Heart right ventricle (tissue), 16 donors: ENCODE results near the gene NAP1L1. TPM values are rescaled to one million over a fixed set of nuclear protein-coding genes. Genes with fewer than 3 reads are reported as not detected.
A peak's percentile ranks its signal among the peaks of the same experiment; 100 is the strongest.

Experiments
- ATAC-seq, 8 donors: fragments of 200-7000 bp; cut with Tn5 transposase; one replicate each; pipeline ENCODE4 v1.9.1; 2020; ENCODE audit warnings: mild to moderate bottlenecking in 8 of 8, moderate library complexity in 8 of 8, moderate number of reproducible peaks in 1 of 8
- DNase-seq, 2 donors: peaks; one replicate each; pipeline ENCODE4 v3.0.0-alpha.2; 2020
- H3K27ac ChIP-seq, 10 donors: fragments of 200-600 bp; sonication (generic) in 2 of 10; one replicate each; pipeline versions ENCODE4 v1.5.0 to v1.8.0; 2020 to 2022; ENCODE audit warnings: mild to moderate bottlenecking in 3 of 10
- H3K27me3 ChIP-seq, 7 donors: fragments of 200-600 bp; one replicate each; pipeline ENCODE4 v1.8.0; 2021 to 2022; ENCODE audit warnings: mild to moderate bottlenecking in 2 of 7
- H3K36me3 ChIP-seq, 9 donors: fragments of 200-600 bp; sonication (generic) in 1 of 9; one replicate each; pipeline versions ENCODE4 v1.5.0 to v1.8.0; 2020 to 2022; ENCODE audit warnings: mild to moderate bottlenecking in 2 of 9
- H3K4me1 ChIP-seq, 9 donors: fragments of 200-600 bp; sonication (generic) in 1 of 9; one replicate each; pipeline versions ENCODE4 v1.5.0 to v1.8.0; 2020 to 2022; ENCODE audit warnings: mild to moderate bottlenecking in 4 of 9
- H3K4me3 ChIP-seq, 10 donors: fragments of 200-600 bp; sonication (generic) in 2 of 10; one replicate each; pipeline versions ENCODE4 v1.5.0 to v1.8.0; 2020 to 2022; ENCODE audit warnings: mild to moderate bottlenecking in 7 of 10, moderate library complexity in 2 of 10
- H3K9me3 ChIP-seq, 11 donors: fragments of 200-600 bp in 10 of 11; sonication (generic) in 2 of 11; one replicate each; pipeline versions ENCODE4 v1.5.0 to v1.8.0; 2013 to 2022; ENCODE audit warnings: mild to moderate bottlenecking in 2 of 11, control low read depth in 1 of 11, moderate library complexity in 1 of 11
- CTCF ChIP-seq, 9 donors: fragments of 200-600 bp; sonication (generic) in 2 of 9; IDR thresholded peaks; one replicate each; pipeline versions ENCODE4 v1.5.0 to v1.8.0; 2021 to 2022; ENCODE audit warnings: antibody characterized with exemption in 9 of 9, mild to moderate bottlenecking in 5 of 9, moderate library complexity in 1 of 9
- WGBS, 2 donors: extraction: QIAGEN DNeasy Blood & Tissue Kit; methylation state at CpG; one replicate each; pipeline ENCODE4 v1.1.7; 2013; ENCODE audit warnings: inconsistent platforms in 1 of 2; 5-methylcytosine and 5-hydroxymethylcytosine counted together
- intact Hi-C, 10 donors: fragments of 100-400 bp; cut with DNase I; formaldehyde crosslinking; loops; one replicate each; pipeline versions ENCODE4 v1.11.1 to v1.14.2; 2022
- polyA plus RNA-seq, 2 donors: library from polyadenylated mRNA; stranded (reverse); fragments of 200-250 nt; gene quantifications; one replicate each; pipeline ENCODE4 v1.2.3, GENCODE V29; 2013
- total RNA-seq, 10 donors: library from RNA; stranded (reverse); fragmentation: NEBNext Ultra II Directional in 3 of 10; extraction: Animal tissue kit (Norgen Biotek cat#: 25700) in 3 of 10; gene quantifications; one replicate each; pipeline versions ENCODE4 v1.2.1 to v1.2.4, GENCODE V29; 2021 to 2023
- donor health status: Arrhythmogenic right ventricular cardiomyopathy.
- donor health status: ischemic (EF 13 %, LVEDD 7.1; RV severe dilation, severe dysfunction).
- donor health status: healthy with polysubstance abuse.
- donor health status: DM: no; HTN: yes; CAD: no.
- donor health status: DM: no; HTN: no; CAD: no.
- donor health status: ischemic (EF 25% LVEDD 6.9; RV normal size, moderate dysfunction).
- donor health status: ischemic (EF 25% LVEDD 5.7; RV mildly dilated, moderate dysfunction).
- donor health status: healthy.
- donor health status: DM: yes; HTN: yes; CAD: no.
- donor health status: Ischemic cardiomyopathy.
- donor health status: ischemic (EF 35%, LVEDD 5.7; RV mildly dilated, moderate dysfunction).
- donor health status: nonischemic (EF 11% LVEDD 7.7; RV severe dilation, severe dysfunction).
- donor health status: DM: yes; HTN: yes; CAD: no.
- donor health status: PGD.
- donor health status: ischemic (EF 29% LVEDD 5.4; RV normal size, mild dysfunction).
- donor health status: nonischemic (EF 23%, LVEDD 6.1; RV moderate dilation, normal function).

NAP1L1 gene
- total and polyA plus RNA-seq, 12 donors = 164 to 363 (median 254) TPM

- peak; percentile 96 for DNase-seq
- H3K4me1 ChIP-seq = peaks cover 0 to 48% (median 21%) of the 10 kb centered on the region in 9 donors
- no peaks in the 10 kb centered on the region for H3K9me3 ChIP-seq
- intact Hi-C loops = loop anchor here in 8 of 10 donors (2.0 to 10.0 kb wide), 18 partner anchors 49 to 637 kb away; partner anchors contain the start of genes KRR1 (in 2 of the 8), BBS10 (in 1 of the 8) and GLIPR1L2 (in 1 of the 8)
- peak within 1 kb of the TSS; percentile 63 to 91 (median 80) for H3K4me3 ChIP-seq
- TF ChIP-seq CTCF (IDR thresholded peaks at IDR 0.05) = peak; percentile 26 to 82 (median 64)
- H3K27me3 ChIP-seq = peaks cover 0 to 21% (median 0%) of the 10 kb centered on the region in 7 donors
- peaks cover 0 to 19% (median 0%) of the 10 kb centered on the region in 9 donors for H3K36me3 ChIP-seq
- peak within 1 kb of the TSS; percentile 90 to 99 (median 96) for H3K27ac ChIP-seq
- 0% methylated on average over 67 of the region's 67 CpGs for WGBS, 2 donors
- ATAC-seq = peak; percentile 90 to 97 (median 94)
Observed at GRCh38 chr12:76031414-76032042, 53.0 kb downstream of the NAP1L1 start, which contains the start of gene PHLDA1. Gene PHLDA1 (minus strand): TSS chr12:76031776.

- intact Hi-C loops = loop anchor here in 8 of 10 donors (2.0 to 10.0 kb wide), 18 partner anchors 49 to 636 kb away; partner anchors contain the start of genes KRR1 (in 2 of the 8), BBS10 (in 1 of the 8) and GLIPR1L2 (in 1 of the 8)
- no peak for DNase-seq
- WGBS, 2 donors = 0% methylated on average over 26 of the region's 26 CpGs
Observed at GRCh38 chr12:76031081-76031413, 53.4 kb downstream of the NAP1L1 start.

GRCh38 chr12:76030341-76031080 is 54.0 kb downstream of the NAP1L1 start:
- peak overlapping the region; percentile 63 to 91 (median 80) for H3K4me3 ChIP-seq
- peak; percentile 26 to 34 for DNase-seq
- peak overlapping the region; percentile 90 to 99 (median 96) for H3K27ac ChIP-seq
- peaks cover 0 to 57% (median 21%) of the 10 kb centered on the region in 9 donors for H3K4me1 ChIP-seq
- 1% methylated on average over 40 of the region's 40 CpGs for WGBS, 2 donors
- peak; percentile 1 to 32 (median 11) for ATAC-seq
- H3K9me3 ChIP-seq = no peaks in the 10 kb centered on the region
- intact Hi-C loops = loop anchor here in 8 of 10 donors (1.0 to 10.0 kb wide), 19 partner anchors 48 to 636 kb away; partner anchors contain the start of genes KRR1 (in 2 of the 8), BBS10 (in 1 of the 8) and GLIPR1L2 (in 1 of the 8)
- peaks cover 0 to 21% (median 0%) of the 10 kb centered on the region in 7 donors for H3K27me3 ChIP-seq
- no peak for TF ChIP-seq CTCF (IDR thresholded peaks at IDR 0.05)
- H3K36me3 ChIP-seq = peaks cover 0 to 19% (median 0%) of the 10 kb centered on the region in 9 donors

More at GRCh38 chr12:76031081-76031413, 53.4 kb downstream of the NAP1L1 start:
- peak overlapping the region; percentile 63 to 91 (median 80) for H3K4me3 ChIP-seq
- no peak for TF ChIP-seq CTCF (IDR thresholded peaks at IDR 0.05)
- no peaks in the 10 kb centered on the region for H3K9me3 ChIP-seq
- peaks cover 0 to 53% (median 21%) of the 10 kb centered on the region in 9 donors for H3K4me1 ChIP-seq
- peak in 1 of 8 donors; percentile 6 for ATAC-seq
- peak overlapping the region; percentile 90 to 99 (median 96) for H3K27ac ChIP-seq
- H3K27me3 ChIP-seq = peaks cover 0 to 21% (median 0%) of the 10 kb centered on the region in 7 donors
- H3K36me3 ChIP-seq = peaks cover 0 to 19% (median 0%) of the 10 kb centered on the region in 9 donors

- WGBS, 2 donors = 0 to 1% methylated on average over 22 of the region's 22 CpGs
- no peaks in the 10 kb centered on the region for H3K9me3 ChIP-seq
- ATAC-seq = peak in 1 of 8 donors; percentile 1
- peak in 1 of 2 donors; percentile 18 for DNase-seq
- intact Hi-C loops = loop anchor here in 8 of 10 donors (1.0 to 10.0 kb wide), 21 partner anchors 48 to 635 kb away; partner anchors contain the start of genes KRR1 (in 2 of the 8), BBS10 (in 1 of the 8) and GLIPR1L2 (in 1 of the 8)
- H3K27me3 ChIP-seq = peaks cover 0 to 21% (median 0%) of the 10 kb centered on the region in 7 donors
- peak overlapping the region; percentile 5 to 99 (median 96) for H3K27ac ChIP-seq
- no peak for TF ChIP-seq CTCF (IDR thresholded peaks at IDR 0.05)
- H3K36me3 ChIP-seq = peaks cover 0 to 19% (median 0%) of the 10 kb centered on the region in 9 donors
- peak overlapping the region; percentile 63 to 91 (median 80) for H3K4me3 ChIP-seq
- peaks cover 0 to 59% (median 18%) of the 10 kb centered on the region in 9 donors for H3K4me1 ChIP-seq
Observed at GRCh38 chr12:76029982-76030340, 54.5 kb downstream of the NAP1L1 start.
